ENCODE measurements around the gene FNBP1. TPM values are rescaled to one million over a fixed set of nuclear protein-coding genes. Genes with fewer than 3 reads are reported as not detected.

FNBP1 gene
- total RNA-seq, 3 donors from 2014 or later: 40.9 to 176 (median 42.0) TPM

- H3K9me3 ChIP-seq: no peaks in the 10 kb centered on the region
- H3K4me1 ChIP-seq (ENCODE audit: low read depth): peaks cover 11% of the 10 kb centered on the region
- no peak overlapping the region for H3K4me3 ChIP-seq
- intact Hi-C loops (cut with DNase I, micrococcal nuclease): no loop called here
- ATAC-seq: no peak
- no peak for TF ChIP-seq CTCF (IDR thresholded peaks at IDR 0.05)
- no peaks in the 10 kb centered on the region for H3K36me3 ChIP-seq (ENCODE audit: low read depth)
- DNase-seq: no peak
These were observed 19.8 kb upstream of the FNBP1 start for GRCh38 chr9:130062750-130063149.

- peaks cover 11% of the 10 kb centered on the region for H3K4me1 ChIP-seq (ENCODE audit: low read depth)
- no peaks in the 10 kb centered on the region for H3K9me3 ChIP-seq
- TF ChIP-seq CTCF (IDR thresholded peaks at IDR 0.05): no peak
- ATAC-seq (no peak), DNase-seq (no peak)
- H3K4me3 ChIP-seq: no peak overlapping the region
- intact Hi-C loops (cut with DNase I, micrococcal nuclease): no loop called here
- H3K36me3 ChIP-seq (ENCODE audit: low read depth): no peaks in the 10 kb centered on the region
These were observed 17.3 kb upstream of the FNBP1 start for GRCh38 chr9:130060296-130060695.

GRCh38 chr9:130058887-130059286 is 15.9 kb upstream of the FNBP1 start:
- peak in 2 of 3 donors; percentile 40 to 57 for DNase-seq
- peaks cover 20% of the 10 kb centered on the region for H3K4me1 ChIP-seq (ENCODE audit: low read depth)
- intact Hi-C loops (cut with DNase I, micrococcal nuclease): no loop called here
- no peaks in the 10 kb centered on the region for H3K36me3 ChIP-seq (ENCODE audit: low read depth)
- TF ChIP-seq CTCF (IDR thresholded peaks at IDR 0.05): no peak
- no peaks in the 10 kb centered on the region for H3K9me3 ChIP-seq
- peak; percentile 84 for ATAC-seq
- H3K4me3 ChIP-seq: no peak overlapping the region

GRCh38 chr9:130058154-130058553 is 15.2 kb upstream of the FNBP1 start:
- no peak for TF ChIP-seq CTCF (IDR thresholded peaks at IDR 0.05)
- DNase-seq (no peak), ATAC-seq (peak; percentile 13)
- peaks cover 20% of the 10 kb centered on the region for H3K4me1 ChIP-seq (ENCODE audit: low read depth)
- H3K36me3 ChIP-seq (ENCODE audit: low read depth): no peaks in the 10 kb centered on the region
- no peaks in the 10 kb centered on the region for H3K9me3 ChIP-seq
- no peak overlapping the region for H3K4me3 ChIP-seq
- intact Hi-C loops (cut with DNase I, micrococcal nuclease): no loop called here

- intact Hi-C loops (cut with DNase I, micrococcal nuclease): no loop called here
- Histone ChIP-seq H3K36me3 (ENCODE audit: low read depth) (no peaks in the 10 kb centered on the region), H3K4me1 (ENCODE audit: low read depth) (peaks cover 31% of the 10 kb centered on the region), H3K9me3 (no peaks in the 10 kb centered on the region), H3K4me3 (peak overlapping the region; percentile 94)
- ATAC-seq (no peak), DNase-seq (no peak)
- no peak for TF ChIP-seq CTCF (IDR thresholded peaks at IDR 0.05)
These were observed 11.8 kb upstream of the FNBP1 start for GRCh38 chr9:130054820-130055219.

- intact Hi-C loops (cut with DNase I, micrococcal nuclease): no loop called here
- Histone ChIP-seq H3K9me3 (no peaks in the 10 kb centered on the region), H3K36me3 (ENCODE audit: low read depth) (no peaks in the 10 kb centered on the region), H3K4me1 (ENCODE audit: low read depth) (peaks cover 31% of the 10 kb centered on the region), H3K4me3 (peak overlapping the region; percentile 94)
- ATAC-seq (peak; percentile 47), DNase-seq (no peak)
- no peak for TF ChIP-seq CTCF (IDR thresholded peaks at IDR 0.05)
These were observed 11.4 kb upstream of the FNBP1 start for GRCh38 chr9:130054325-130054786.
